SK-N-SH treated with all-trans-retinoic acid at 6 μM for 48 hours (cell line): ENCODE data around the gene ACTG2.

ENCODE experiments used
- ATAC-seq: fragments of 200-7000 bp; cut with Tn5 transposase; 3 replicates; pipeline ENCODE4 v1.9.1; 2020; ENCODE audit warnings: mild to moderate bottlenecking, moderate library complexity
- ARNTL ChIP-seq: fragments of 450-650 bp; formaldehyde crosslinking; IDR thresholded peaks from 2 replicates; pipeline ENCODE4 v1.5.0; 2020; ENCODE audit warnings: low read depth, mild to moderate bottlenecking, moderate library complexity, borderline replicate concordance
- BACH2 ChIP-seq: fragments of 250-450 bp; sonication (Bioruptor Pico); IDR thresholded peaks from 2 replicates; pipeline ENCODE4 v1.9.0; 2021; ENCODE audit warnings: mild to moderate bottlenecking, borderline replicate concordance
- CSDC2 ChIP-seq: fragments of 250-450 bp; sonication (Bioruptor Pico); IDR thresholded peaks from 2 replicates; pipeline ENCODE4 v1.5.0; 2020; ENCODE audit warnings: mild to moderate bottlenecking, moderate library complexity
- ESRRG ChIP-seq: fragments of 250-450 bp; sonication (Bioruptor Pico); IDR thresholded peaks from 2 replicates; pipeline ENCODE4 v1.6.1; 2021; ENCODE audit warnings: mild to moderate bottlenecking
- GLIS3 ChIP-seq: fragments of 250-450 bp; sonication (Bioruptor Pico); IDR thresholded peaks from 2 replicates; pipeline ENCODE4 v1.5.0; 2020; ENCODE audit warnings: mild to moderate bottlenecking, moderate library complexity
- ISL1 ChIP-seq: fragments of 250-450 bp; sonication (Bioruptor Pico); IDR thresholded peaks from 2 replicates; pipeline ENCODE4 v2.1.2; 2022; ENCODE audit warnings: mild to moderate bottlenecking, moderate library complexity
- OSR1 ChIP-seq: fragments of 250-450 bp; sonication (Bioruptor Pico); IDR thresholded peaks from 2 replicates; pipeline ENCODE4 v1.8.0; 2022; ENCODE audit warnings: moderate library complexity, mild to moderate bottlenecking, inconsistent platforms
- SNAI2 ChIP-seq: fragments of 250-450 bp; sonication (Bioruptor Pico); IDR thresholded peaks from 2 replicates; pipeline ENCODE4 v1.5.0; 2020; ENCODE audit warnings: mild to moderate bottlenecking, moderate library complexity
- TCF4 ChIP-seq: fragments of 250-450 bp; sonication (Bioruptor Pico); IDR thresholded peaks from 2 replicates; pipeline ENCODE4 v1.8.0; 2021; ENCODE audit warnings: mild to moderate bottlenecking, moderate library complexity, borderline replicate concordance
- TOX ChIP-seq: fragments of 250-450 bp; sonication (Bioruptor Pico); IDR thresholded peaks from 2 replicates; pipeline ENCODE4 v1.8.0; 2021; ENCODE audit warnings: mild to moderate bottlenecking, moderate library complexity, borderline replicate concordance
- ZC3H10 ChIP-seq: fragments of 250-450 bp; sonication (Bioruptor Pico); IDR thresholded peaks from 2 replicates; pipeline ENCODE4 v1.5.1; 2021; ENCODE audit warnings: mild to moderate bottlenecking, moderate library complexity
- ZFP3 ChIP-seq: fragments of 250-450 bp; sonication (Bioruptor Pico); IDR thresholded peaks from 2 replicates; pipeline ENCODE4 v1.5.0; 2020; ENCODE audit warnings: mild to moderate bottlenecking, moderate library complexity
- ZFP30 ChIP-seq: fragments of 450-650 bp; formaldehyde crosslinking; IDR thresholded peaks from 2 replicates; pipeline ENCODE4 v1.5.0; 2022; ENCODE audit warnings: mild to moderate bottlenecking, moderate library complexity
- ZNF565 ChIP-seq: fragments of 450-650 bp; formaldehyde crosslinking; conservative IDR thresholded peaks from 2 replicates; pipeline ENCODE4 v1.5.0; 2020; ENCODE audit warnings: low read depth, mild to moderate bottlenecking, moderate library complexity
- ZNF70 ChIP-seq: fragments of 450-650 bp; formaldehyde crosslinking; IDR thresholded peaks from 2 replicates; pipeline ENCODE4 v1.5.0; 2020; ENCODE audit warnings: mild to moderate bottlenecking, moderate library complexity
- ZNF8 ChIP-seq: fragments of 450-650 bp; formaldehyde crosslinking; IDR thresholded peaks from 2 replicates; pipeline ENCODE4 v1.5.0; 2020; ENCODE audit warnings: mild to moderate bottlenecking, moderate library complexity
- TF ChIP-seq, protein P1 (sequence below): fragments of 250-450 bp; sonication (Bioruptor Pico); IDR thresholded peaks from 2 replicates; pipeline ENCODE4 v1.5.1; 2021; ENCODE audit warnings: mild to moderate bottlenecking, moderate library complexity
- TF ChIP-seq, protein P2 (sequence below): fragments of 250-450 bp; sonication (Bioruptor Pico); IDR thresholded peaks from 2 replicates; pipeline ENCODE4 v1.5.1; 2020; ENCODE audit warnings: low read depth, mild to moderate bottlenecking, moderate library complexity
- TF ChIP-seq, protein P3 (sequence below): fragments of 250-450 bp; sonication (Bioruptor Pico); IDR thresholded peaks from 2 replicates; pipeline ENCODE4 v1.5.0; 2020; ENCODE audit warnings: mild to moderate bottlenecking, moderate library complexity
- TF ChIP-seq, protein P4 (sequence below): fragments of 250-450 bp; sonication (Bioruptor Pico); IDR thresholded peaks from 2 replicates; pipeline ENCODE4 v1.8.0; 2020; ENCODE audit warnings: mild to moderate bottlenecking, moderate library complexity, borderline replicate concordance

Gene ACTG2

DNA sequence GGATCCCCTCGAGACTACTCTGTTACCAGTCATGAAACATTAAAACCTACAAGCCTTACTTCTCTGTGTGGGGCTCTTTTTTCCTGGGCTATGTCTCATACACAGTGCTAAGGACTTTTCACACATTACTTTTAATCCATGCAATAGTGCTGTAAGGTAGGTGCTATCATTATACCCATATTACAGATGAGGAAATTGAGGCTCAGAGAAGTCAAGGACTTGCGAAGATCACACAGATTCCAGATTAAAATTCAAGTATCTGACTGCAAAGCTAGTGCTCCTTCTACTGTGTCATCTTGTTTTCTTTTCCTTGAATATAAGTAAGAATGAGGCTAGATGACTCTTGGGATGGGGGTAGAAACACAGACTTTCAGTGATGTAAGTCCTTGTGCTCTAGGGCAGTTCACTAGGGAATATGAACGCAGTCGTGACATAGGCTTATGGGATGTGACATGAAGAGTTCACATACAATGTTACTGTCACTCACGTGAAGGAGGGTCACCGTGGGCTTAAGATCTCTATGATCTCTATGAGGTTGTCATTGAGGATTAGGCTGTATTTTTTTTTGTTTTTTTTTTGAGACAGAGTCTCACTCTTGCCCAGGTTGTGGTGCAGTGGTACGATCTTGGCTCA is 26.9 kb downstream of the ACTG2 start:
- ATAC-seq = no peak
- TF ChIP-seq TOX (CRISPR knock-in tag) (no peak), ISL1 (CRISPR knock-in tag) (no peak), ZFP3 (CRISPR knock-in tag) (no peak), ZNF8 (CRISPR knock-in tag) (no peak)
- TF ChIP-seq, protein P1, sequence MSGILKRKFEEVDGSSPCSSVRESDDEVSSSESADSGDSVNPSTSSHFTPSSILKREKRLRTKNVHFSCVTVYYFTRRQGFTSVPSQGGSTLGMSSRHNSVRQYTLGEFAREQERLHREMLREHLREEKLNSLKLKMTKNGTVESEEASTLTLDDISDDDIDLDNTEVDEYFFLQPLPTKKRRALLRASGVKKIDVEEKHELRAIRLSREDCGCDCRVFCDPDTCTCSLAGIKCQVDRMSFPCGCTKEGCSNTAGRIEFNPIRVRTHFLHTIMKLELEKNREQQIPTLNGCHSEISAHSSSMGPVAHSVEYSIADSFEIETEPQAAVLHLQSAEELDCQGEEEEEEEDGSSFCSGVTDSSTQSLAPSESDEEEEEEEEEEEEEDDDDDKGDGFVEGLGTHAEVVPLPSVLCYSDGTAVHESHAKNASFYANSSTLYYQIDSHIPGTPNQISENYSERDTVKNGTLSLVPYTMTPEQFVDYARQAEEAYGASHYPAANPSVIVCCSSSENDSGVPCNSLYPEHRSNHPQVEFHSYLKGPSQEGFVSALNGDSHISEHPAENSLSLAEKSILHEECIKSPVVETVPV (CRISPR knock-in tag) = no peak
- TF ChIP-seq, protein P2, sequence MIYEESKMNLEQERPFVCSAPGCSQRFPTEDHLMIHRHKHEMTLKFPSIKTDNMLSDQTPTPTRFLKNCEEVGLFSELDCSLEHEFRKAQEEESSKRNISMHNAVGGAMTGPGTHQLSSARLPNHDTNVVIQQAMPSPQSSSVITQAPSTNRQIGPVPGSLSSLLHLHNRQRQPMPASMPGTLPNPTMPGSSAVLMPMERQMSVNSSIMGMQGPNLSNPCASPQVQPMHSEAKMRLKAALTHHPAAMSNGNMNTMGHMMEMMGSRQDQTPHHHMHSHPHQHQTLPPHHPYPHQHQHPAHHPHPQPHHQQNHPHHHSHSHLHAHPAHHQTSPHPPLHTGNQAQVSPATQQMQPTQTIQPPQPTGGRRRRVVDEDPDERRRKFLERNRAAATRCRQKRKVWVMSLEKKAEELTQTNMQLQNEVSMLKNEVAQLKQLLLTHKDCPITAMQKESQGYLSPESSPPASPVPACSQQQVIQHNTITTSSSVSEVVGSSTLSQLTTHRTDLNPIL (CRISPR knock-in tag) = no peak

DNA sequence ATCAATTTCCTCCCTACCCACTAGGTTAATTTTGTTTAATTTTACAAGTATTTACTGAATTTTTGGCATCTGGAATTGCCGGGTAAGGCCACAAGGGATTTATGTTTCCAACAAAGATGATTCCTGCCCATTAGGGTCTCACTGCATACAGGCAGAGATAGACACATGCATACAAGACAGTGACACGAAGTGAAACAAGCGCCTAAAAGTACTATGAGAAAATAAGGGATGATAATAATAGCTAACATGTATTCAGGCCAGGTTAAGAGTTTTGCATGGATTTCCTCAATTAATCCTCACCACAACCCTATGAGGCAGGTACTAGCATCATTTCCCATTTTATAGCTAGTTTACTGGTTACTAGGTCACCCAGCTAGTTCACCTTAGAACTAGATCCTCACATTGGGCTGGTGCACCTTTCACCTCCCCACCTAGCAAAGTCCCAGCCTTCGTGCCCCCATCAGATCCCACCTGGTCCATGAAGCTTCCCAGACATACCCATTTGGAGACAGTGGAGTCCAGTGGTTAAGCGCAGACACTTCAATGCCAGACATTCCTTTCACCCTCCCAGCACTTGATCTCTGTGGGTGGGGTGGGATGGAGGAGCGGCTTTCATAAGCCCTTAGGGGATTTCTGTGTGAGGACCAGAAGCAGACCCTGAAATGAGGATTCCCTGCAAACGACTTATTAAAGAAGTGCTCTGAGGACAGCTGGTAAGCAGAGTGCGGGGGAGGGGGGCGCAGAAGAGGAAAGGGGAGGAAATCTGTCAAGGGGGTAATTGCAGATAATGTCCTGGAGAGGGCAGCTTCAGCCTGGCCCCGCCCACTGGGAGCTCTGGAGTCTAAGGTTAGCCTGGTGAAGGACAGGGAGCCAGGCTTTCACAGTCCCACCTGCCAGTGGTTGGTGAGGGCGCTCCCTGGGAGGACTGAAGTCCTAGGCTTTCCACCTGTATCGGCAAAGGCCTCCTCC is 28.1 kb downstream of the ACTG2 start:
- peak; percentile 83 for ATAC-seq

More for the DNA sequence above, 28.1 kb downstream of the ACTG2 start:
- TF ChIP-seq ZNF565 (CRISPR knock-in tag) = no peak
- TF ChIP-seq ZFP30 (CRISPR knock-in tag) = no peak
- TF ChIP-seq ESRRG (CRISPR knock-in tag) = no peak
- no peak for TF ChIP-seq ISL1 (CRISPR knock-in tag)
- TF ChIP-seq SNAI2 (CRISPR knock-in tag) = no peak
- TF ChIP-seq TCF4 = no peak
- TF ChIP-seq, protein P1 (CRISPR knock-in tag) = no peak
- TF ChIP-seq, protein P3, sequence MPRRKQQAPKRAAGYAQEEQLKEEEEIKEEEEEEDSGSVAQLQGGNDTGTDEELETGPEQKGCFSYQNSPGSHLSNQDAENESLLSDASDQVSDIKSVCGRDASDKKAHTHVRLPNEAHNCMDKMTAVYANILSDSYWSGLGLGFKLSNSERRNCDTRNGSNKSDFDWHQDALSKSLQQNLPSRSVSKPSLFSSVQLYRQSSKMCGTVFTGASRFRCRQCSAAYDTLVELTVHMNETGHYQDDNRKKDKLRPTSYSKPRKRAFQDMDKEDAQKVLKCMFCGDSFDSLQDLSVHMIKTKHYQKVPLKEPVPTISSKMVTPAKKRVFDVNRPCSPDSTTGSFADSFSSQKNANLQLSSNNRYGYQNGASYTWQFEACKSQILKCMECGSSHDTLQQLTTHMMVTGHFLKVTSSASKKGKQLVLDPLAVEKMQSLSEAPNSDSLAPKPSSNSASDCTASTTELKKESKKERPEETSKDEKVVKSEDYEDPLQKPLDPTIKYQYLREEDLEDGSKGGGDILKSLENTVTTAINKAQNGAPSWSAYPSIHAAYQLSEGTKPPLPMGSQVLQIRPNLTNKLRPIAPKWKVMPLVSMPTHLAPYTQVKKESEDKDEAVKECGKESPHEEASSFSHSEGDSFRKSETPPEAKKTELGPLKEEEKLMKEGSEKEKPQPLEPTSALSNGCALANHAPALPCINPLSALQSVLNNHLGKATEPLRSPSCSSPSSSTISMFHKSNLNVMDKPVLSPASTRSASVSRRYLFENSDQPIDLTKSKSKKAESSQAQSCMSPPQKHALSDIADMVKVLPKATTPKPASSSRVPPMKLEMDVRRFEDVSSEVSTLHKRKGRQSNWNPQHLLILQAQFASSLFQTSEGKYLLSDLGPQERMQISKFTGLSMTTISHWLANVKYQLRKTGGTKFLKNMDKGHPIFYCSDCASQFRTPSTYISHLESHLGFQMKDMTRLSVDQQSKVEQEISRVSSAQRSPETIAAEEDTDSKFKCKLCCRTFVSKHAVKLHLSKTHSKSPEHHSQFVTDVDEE (CRISPR knock-in tag) = no peak
- TF ChIP-seq, protein P4, sequence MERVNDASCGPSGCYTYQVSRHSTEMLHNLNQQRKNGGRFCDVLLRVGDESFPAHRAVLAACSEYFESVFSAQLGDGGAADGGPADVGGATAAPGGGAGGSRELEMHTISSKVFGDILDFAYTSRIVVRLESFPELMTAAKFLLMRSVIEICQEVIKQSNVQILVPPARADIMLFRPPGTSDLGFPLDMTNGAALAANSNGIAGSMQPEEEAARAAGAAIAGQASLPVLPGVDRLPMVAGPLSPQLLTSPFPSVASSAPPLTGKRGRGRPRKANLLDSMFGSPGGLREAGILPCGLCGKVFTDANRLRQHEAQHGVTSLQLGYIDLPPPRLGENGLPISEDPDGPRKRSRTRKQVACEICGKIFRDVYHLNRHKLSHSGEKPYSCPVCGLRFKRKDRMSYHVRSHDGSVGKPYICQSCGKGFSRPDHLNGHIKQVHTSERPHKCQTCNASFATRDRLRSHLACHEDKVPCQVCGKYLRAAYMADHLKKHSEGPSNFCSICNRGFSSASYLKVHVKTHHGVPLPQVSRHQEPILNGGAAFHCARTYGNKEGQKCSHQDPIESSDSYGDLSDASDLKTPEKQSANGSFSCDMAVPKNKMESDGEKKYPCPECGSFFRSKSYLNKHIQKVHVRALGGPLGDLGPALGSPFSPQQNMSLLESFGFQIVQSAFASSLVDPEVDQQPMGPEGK (CRISPR knock-in tag) = no peak
- TF ChIP-seq, protein P2 (CRISPR knock-in tag) = no peak
- TF ChIP-seq CSDC2 (CRISPR knock-in tag) = no peak
- TF ChIP-seq BACH2 (CRISPR knock-in tag) = no peak
- no peak for TF ChIP-seq ZNF8 (CRISPR knock-in tag)
- TF ChIP-seq TOX (CRISPR knock-in tag) = no peak
- no peak for TF ChIP-seq ZNF70 (CRISPR knock-in tag)
- no peak for TF ChIP-seq ZC3H10 (CRISPR knock-in tag)
- no peak for TF ChIP-seq GLIS3
- no peak for TF ChIP-seq OSR1 (CRISPR knock-in tag)
- TF ChIP-seq ARNTL (CRISPR knock-in tag) = no peak
- TF ChIP-seq, all 23 proteins: peak for 0
